H9 (cell line): ENCODE results near the gene ARHGAP9. TPM values are rescaled to one million over a fixed set of nuclear protein-coding genes. Genes with fewer than 3 reads are reported as not detected.

Experiments used
- DNase-seq: peaks from one replicate; pipeline ENCODE4 v3.0.0-alpha.2; 2017
- H2AFZ ChIP-seq: one replicate; pipeline ENCODE4 v1.6.1; 2013; ENCODE audit warnings: mild to moderate bottlenecking, low read length, control low read depth, moderate library complexity
- H2AK5ac ChIP-seq: 2 replicates; pipeline ENCODE4 v1.6.1; 2013; ENCODE audit warnings: low read length, control low read depth, mixed read lengths; ENCODE audit not compliant: insufficient read length
- H2BK120ac ChIP-seq: one replicate; pipeline ENCODE4 v1.6.1; 2013; ENCODE audit warnings: low read depth, mild to moderate bottlenecking, low read length, control low read depth, inconsistent platforms; ENCODE audit not compliant: poor library complexity, severe bottlenecking
- H2BK12ac ChIP-seq: 2 replicates; pipeline ENCODE4 v1.6.1; 2013; ENCODE audit warnings: low read length, control low read depth, mixed read lengths, low read depth; ENCODE audit not compliant: insufficient read length
- H2BK15ac ChIP-seq: 2 replicates; pipeline ENCODE4 v1.6.1; 2013; ENCODE audit warnings: low read depth, low read length, control low read depth
- H2BK20ac ChIP-seq: one replicate; pipeline ENCODE4 v1.6.1; 2013; ENCODE audit warnings: low read depth, mild to moderate bottlenecking, low read length, control low read depth, inconsistent platforms; ENCODE audit not compliant: poor library complexity, severe bottlenecking
- H2BK5ac ChIP-seq: 2 replicates; pipeline ENCODE4 v1.6.1; 2013; ENCODE audit warnings: low read length, control low read depth, mixed read lengths; ENCODE audit not compliant: insufficient read length
- H3K14ac ChIP-seq: 2 replicates; pipeline ENCODE4 v1.6.1; 2013; ENCODE audit warnings: low read length, control low read depth; ENCODE audit not compliant: insufficient read depth
- H3K18ac ChIP-seq: 2 replicates; pipeline ENCODE4 v1.6.1; 2013; ENCODE audit warnings: low read depth, mild to moderate bottlenecking, mixed read lengths, low read length, control low read depth; ENCODE audit not compliant: insufficient read length
- H3K23ac ChIP-seq: 2 replicates; pipeline ENCODE4 v1.6.1; 2013; ENCODE audit warnings: low read length, control low read depth, mixed read lengths, low read depth; ENCODE audit not compliant: insufficient read length
- H3K23me2 ChIP-seq: 2 replicates; pipeline ENCODE4 v1.6.1; 2013; ENCODE audit warnings: low read depth, mild to moderate bottlenecking, mixed read lengths, low read length, control low read depth; ENCODE audit not compliant: insufficient read length, poor library complexity, severe bottlenecking
- H3K27ac ChIP-seq: 2 replicates; pipeline ENCODE4 v1.5.1; 2013; ENCODE audit warnings: low read length, control low read depth, mixed read lengths, low read depth; ENCODE audit not compliant: insufficient read length
- H3K27me3 ChIP-seq: 2 replicates; pipeline ENCODE4 v1.6.1; 2013; ENCODE audit warnings: low read length, control low read depth, inconsistent platforms; ENCODE audit not compliant: insufficient read depth
- H3K4ac ChIP-seq: 2 replicates; pipeline ENCODE4 v1.6.1; 2013; ENCODE audit warnings: low read depth, mild to moderate bottlenecking, control low read depth, inconsistent platforms, low read length, moderate library complexity
- H3K4me1 ChIP-seq: 2 replicates; pipeline ENCODE4 v1.6.1; 2013; ENCODE audit warnings: low read length, control low read depth, inconsistent platforms; ENCODE audit not compliant: insufficient read depth
- H3K4me2 ChIP-seq: 2 replicates; pipeline ENCODE4 v1.6.1; 2013; ENCODE audit warnings: low read length, control low read depth, mixed read lengths; ENCODE audit not compliant: insufficient read length, insufficient read depth
- H3K56ac ChIP-seq: 2 replicates; pipeline ENCODE4 v1.6.1; 2013; ENCODE audit warnings: low read depth, mild to moderate bottlenecking, mixed read lengths, low read length, control low read depth; ENCODE audit not compliant: insufficient read length
- H3K79me1 ChIP-seq: 2 replicates; pipeline ENCODE4 v1.6.1; 2013; ENCODE audit warnings: low read depth, mild to moderate bottlenecking, moderate library complexity, low read length, control low read depth, inconsistent platforms; ENCODE audit not compliant: insufficient read depth, poor library complexity, severe bottlenecking
- H3K79me2 ChIP-seq: 2 replicates; pipeline ENCODE4 v1.6.1; 2013; ENCODE audit warnings: low read length, control low read depth, inconsistent platforms; ENCODE audit not compliant: insufficient read depth
- H3K9ac ChIP-seq: 2 replicates; pipeline ENCODE4 v1.6.1; 2013; ENCODE audit warnings: low read length, control low read depth, mixed read lengths; ENCODE audit not compliant: insufficient read length; ENCODE audit errors: extremely low read depth
- H3K9me3 ChIP-seq: one replicate; pipeline ENCODE4 v1.6.1; 2013; ENCODE audit warnings: low read depth, low read length, inconsistent platforms; ENCODE audit not compliant: control insufficient read depth
- H3T11ph ChIP-seq: one replicate; pipeline ENCODE4 v1.6.1; 2013; ENCODE audit warnings: mild to moderate bottlenecking, low read length, control low read depth, inconsistent platforms
- H4K20me1 ChIP-seq: one replicate; pipeline ENCODE4 v1.6.1; 2013; ENCODE audit not compliant: control insufficient read depth, insufficient read length, insufficient read depth
- H4K5ac ChIP-seq: 2 replicates; pipeline ENCODE4 v1.6.1; 2013; ENCODE audit warnings: low read depth, mild to moderate bottlenecking, mixed read lengths, low read length, control low read depth; ENCODE audit not compliant: insufficient read length
- H4K8ac ChIP-seq: replicated peaks from 2 replicates; pipeline ENCODE4 v1.6.1; 2013; ENCODE audit warnings: low read length, control low read depth, mixed read lengths, low read depth; ENCODE audit not compliant: insufficient read length
- H4K91ac ChIP-seq: 2 replicates; pipeline ENCODE4 v1.6.1; 2013; ENCODE audit warnings: low read depth, mild to moderate bottlenecking, moderate library complexity, mixed read lengths, low read length, control low read depth; ENCODE audit not compliant: insufficient read length
- H3K27ac Mint-ChIP-seq, 3 experiments: 2 replicates in 2 of 3; 3 replicates in 1 of 3; pipeline ENCODE4 v1.8.0; 2020 to 2021; ENCODE audit warnings: mixed read lengths in 3 of 3, mild to moderate bottlenecking in 1 of 3, moderate library complexity in 1 of 3
- H3K27me3 Mint-ChIP-seq: 2 replicates; pipeline ENCODE4 v1.8.0; 2021; ENCODE audit warnings: low read depth, mild to moderate bottlenecking, moderate library complexity, mixed read lengths
- H3K36me3 Mint-ChIP-seq, 3 experiments: 2 replicates in 2 of 3; 3 replicates in 1 of 3; pipeline ENCODE4 v1.8.0; 2020 to 2021; ENCODE audit warnings: low read depth in 3 of 3, mixed read lengths in 3 of 3; ENCODE audit not compliant: insufficient read depth in 1 of 3
- H3K4me1 Mint-ChIP-seq, 2 experiments: 2 replicates each; pipeline ENCODE4 v1.8.0; 2020; ENCODE audit warnings: mixed read lengths in 2 of 2
- H3K4me3 Mint-ChIP-seq, 2 experiments: 2 replicates in 1 of 2; 3 replicates in 1 of 2; pipeline ENCODE4 v1.8.0; 2020 to 2021; ENCODE audit warnings: mild to moderate bottlenecking in 2 of 2, mixed read lengths in 2 of 2, moderate library complexity in 1 of 2
- H3K9me3 Mint-ChIP-seq, 2 experiments: 2 replicates in 1 of 2; 3 replicates in 1 of 2; pipeline ENCODE4 v1.8.0; 2020; ENCODE audit warnings: mild to moderate bottlenecking in 2 of 2, mixed read lengths in 2 of 2, moderate library complexity in 1 of 2
- CTCF ChIP-seq: fragments of 200-600 bp; sonication (generic); conservative IDR thresholded peaks from 3 replicates; pipeline ENCODE4 v1.8.0; 2021; ENCODE audit warnings: antibody characterized with exemption, mild to moderate bottlenecking
- WGBS: extraction: QIAGEN DNeasy Blood & Tissue Kit; methylation state at CpG from one replicate; pipeline ENCODE4 v1.1.7; 2013; ENCODE audit warnings: missing lambda C conversion rate, low lambda C conversion rate, mixed read lengths; ENCODE audit not compliant: insufficient read length; ENCODE audit errors: extremely low coverage; 5-methylcytosine and 5-hydroxymethylcytosine counted together
- total RNA-seq: library from RNA; stranded (reverse); gene quantifications from 2 replicates; pipeline ENCODE4 v1.2.1, GENCODE V29; 2021

ARHGAP9 gene
- total RNA-seq, 1 experiment from 2014 or later: 3.7 TPM

- H3K14ac ChIP-seq: no peak overlapping the region
- TF ChIP-seq CTCF: no peak
- H2BK20ac ChIP-seq: no peak overlapping the region
- H3K9me3 ChIP-seq: no peaks in the 10 kb centered on the region
- H3K27ac ChIP-seq: no peak overlapping the region
- H2BK5ac ChIP-seq: no peak overlapping the region
- Mint-ChIP-seq H3K27ac (no peak overlapping the region), H3K36me3 (peaks cover 0 to 15% (median 5%) of the 10 kb centered on the region in 3 experiments; a peak in 5 of 7 replicates), H3K27me3 (peaks cover 57% of the 10 kb centered on the region), H3K4me1 (peaks cover 0 to 6% of the 10 kb centered on the region in 2 experiments), H3K9me3 (no peaks in the 10 kb centered on the region), H3K4me3 (no peak overlapping the region; a peak in 1 of 5 replicates)
- H4K8ac ChIP-seq: no peak overlapping the region
- no peak for DNase-seq
- H4K5ac ChIP-seq: no peak overlapping the region
- H3K79me1 ChIP-seq: no peaks in the 10 kb centered on the region
- H2BK12ac ChIP-seq: no peak overlapping the region
- H3K18ac ChIP-seq: no peak overlapping the region
- no peak overlapping the region for H2BK15ac ChIP-seq
- H3K27me3 ChIP-seq: peaks cover 29% of the 10 kb centered on the region
- no peaks in the 10 kb centered on the region for H3K79me2 ChIP-seq
- no peak overlapping the region for H2AFZ ChIP-seq
- H2AK5ac ChIP-seq: no peak overlapping the region
- no peak overlapping the region for H3K9ac ChIP-seq
- peaks cover 11% of the 10 kb centered on the region for H3K23me2 ChIP-seq
- no peak overlapping the region for H3K4ac ChIP-seq
- H3T11ph ChIP-seq: no peak overlapping the region
- H3K56ac ChIP-seq: no peak overlapping the region
- no peak overlapping the region for H2BK120ac ChIP-seq
- H3K4me2 ChIP-seq: no peak overlapping the region
- H4K20me1 ChIP-seq: no peaks in the 10 kb centered on the region
- no peak overlapping the region for H4K91ac ChIP-seq
- no peak overlapping the region for H3K23ac ChIP-seq
- WGBS: no CpG with 5 or more reads among the region's 4 CpGs
- no peaks in the 10 kb centered on the region for H3K4me1 ChIP-seq
Observed at GRCh38 chr12:57470970-57471656, 8.6 kb downstream of the ARHGAP9 start.
